HG03196 (cell line): ENCODE measurements around the gene TGFB3.
"Not testable (repeated sequence)": the region's sequence is repeated elsewhere in the genome, so short reads cannot be mapped to it uniquely, and the experiment has no call there.

Experiments used
- ATAC-seq: cut with Tn5 transposase; IDR thresholded peaks from one replicate; pipeline ENCODE4 v1.9.1; 2021; ENCODE audit not compliant: unreplicated experiment

Gene TGFB3

DNA sequence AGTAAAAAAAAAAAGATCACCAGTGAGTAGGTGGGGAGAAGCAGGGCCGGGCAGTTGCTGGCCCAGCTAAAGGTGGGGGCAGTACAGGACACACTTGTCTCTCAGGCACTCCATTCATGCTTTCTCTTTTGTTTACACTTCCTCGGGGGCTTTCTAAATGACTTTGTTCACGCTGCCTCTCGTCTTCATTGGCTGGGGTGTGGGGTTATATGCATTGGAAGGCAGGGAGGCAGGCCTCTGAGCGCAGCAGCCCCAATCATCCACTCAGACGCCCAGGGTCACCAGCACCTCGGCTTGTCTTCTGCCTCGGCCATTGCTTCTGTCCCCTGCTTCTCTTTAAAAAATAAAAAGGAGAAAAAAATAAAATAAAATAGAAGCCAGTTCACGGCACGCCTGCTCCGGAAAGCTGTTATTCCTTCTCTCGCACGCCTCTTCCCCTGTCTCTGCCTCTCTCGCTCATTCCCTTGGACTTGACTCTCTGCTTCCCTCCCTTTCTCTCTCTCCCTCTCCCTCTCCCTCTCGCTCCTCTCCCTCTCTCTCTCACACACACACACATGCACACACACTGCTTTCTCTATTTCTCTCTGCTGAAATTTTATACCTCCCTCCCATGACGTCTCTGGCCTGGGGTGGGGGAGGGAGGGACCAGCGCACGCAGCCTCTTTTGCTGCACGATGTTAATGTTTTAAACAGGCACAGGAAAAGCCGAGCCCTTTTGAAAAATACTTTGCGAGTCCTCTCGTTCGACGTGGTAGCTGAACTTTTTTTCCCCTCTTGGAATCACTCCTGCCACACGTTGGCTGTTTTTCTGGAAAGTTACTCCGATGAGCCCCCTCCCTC is at the start of gene TGFB3:
Gene TGFB3 (minus strand): TSS at position 570 of the 840 bp plus-strand sequence. CDS start 1,102 bp downstream, outside the sequence.
- ATAC-seq: peak; percentile 46

DNA sequence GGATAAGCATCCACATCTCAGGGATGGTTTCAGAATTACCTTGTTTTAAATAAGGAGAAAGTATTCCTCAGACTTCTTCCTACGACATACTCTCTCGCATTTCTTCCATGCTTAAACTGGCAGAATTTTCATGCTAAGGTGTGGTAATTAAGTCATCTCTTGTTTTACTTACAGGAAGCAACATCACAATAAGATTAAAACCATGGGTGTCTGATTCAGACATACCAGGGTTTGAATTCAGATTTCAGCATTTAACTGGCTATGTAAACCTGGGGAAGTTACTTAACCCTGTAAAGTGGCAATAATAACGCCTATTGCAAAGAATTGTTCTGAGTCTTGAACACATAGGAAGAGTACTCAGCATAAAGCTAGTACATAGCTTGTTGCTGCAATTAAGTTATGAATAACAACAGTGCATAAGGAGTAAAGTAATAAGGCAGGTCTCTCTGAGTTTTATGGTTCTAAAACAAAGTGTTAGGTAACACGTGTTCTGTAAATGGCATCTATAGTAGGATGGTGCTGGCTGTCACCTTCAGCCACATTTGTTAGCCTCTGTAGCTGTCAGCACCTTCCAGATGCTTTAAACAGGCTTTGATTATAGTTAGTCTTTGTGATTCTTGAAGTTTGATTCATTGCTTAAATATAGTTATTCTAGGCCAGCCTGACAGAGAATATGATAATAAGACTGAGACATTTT is 42.6 kb upstream of the TGFB3 start:
- ATAC-seq: no peak

DNA sequence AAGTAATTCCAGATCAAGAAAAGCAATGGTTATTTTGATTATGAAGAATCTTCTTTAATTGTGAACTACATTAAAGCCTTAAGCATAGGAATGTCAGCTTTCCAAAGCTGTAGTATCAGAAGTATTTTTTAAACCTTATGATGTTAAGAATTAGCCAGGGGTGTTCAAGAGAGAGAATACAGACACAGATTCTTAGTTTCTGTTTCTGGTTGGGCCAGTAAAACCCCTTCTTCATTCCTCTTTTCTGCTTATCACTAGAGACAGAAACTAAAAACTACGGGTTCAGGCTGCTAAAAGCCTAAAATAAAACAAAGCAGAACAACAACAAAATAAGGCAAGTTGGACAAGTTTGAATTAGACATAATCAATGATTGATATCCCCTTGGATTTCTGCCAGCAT is 42.0 kb upstream of the TGFB3 start:
- ATAC-seq: no peak

DNA sequence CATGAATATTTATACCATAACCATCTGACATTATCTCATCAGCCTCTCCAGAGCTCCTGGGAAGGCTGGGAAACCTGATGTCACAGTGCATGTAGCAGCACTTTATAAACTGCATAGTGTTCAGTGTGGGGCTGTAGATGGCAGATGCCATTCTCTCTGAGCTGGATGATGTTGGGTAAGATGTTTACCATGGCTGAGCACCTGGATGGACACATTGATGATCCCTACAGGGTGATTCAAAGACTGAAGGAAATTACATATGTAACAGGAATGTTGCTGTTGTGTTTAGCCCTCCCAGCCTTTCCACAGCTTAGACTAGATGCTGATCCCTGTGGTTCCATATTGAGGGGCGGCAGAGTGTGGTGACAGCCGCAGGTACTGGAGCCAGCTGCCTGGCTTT is 41.2 kb upstream of the TGFB3 start:
- no peak for ATAC-seq

DNA sequence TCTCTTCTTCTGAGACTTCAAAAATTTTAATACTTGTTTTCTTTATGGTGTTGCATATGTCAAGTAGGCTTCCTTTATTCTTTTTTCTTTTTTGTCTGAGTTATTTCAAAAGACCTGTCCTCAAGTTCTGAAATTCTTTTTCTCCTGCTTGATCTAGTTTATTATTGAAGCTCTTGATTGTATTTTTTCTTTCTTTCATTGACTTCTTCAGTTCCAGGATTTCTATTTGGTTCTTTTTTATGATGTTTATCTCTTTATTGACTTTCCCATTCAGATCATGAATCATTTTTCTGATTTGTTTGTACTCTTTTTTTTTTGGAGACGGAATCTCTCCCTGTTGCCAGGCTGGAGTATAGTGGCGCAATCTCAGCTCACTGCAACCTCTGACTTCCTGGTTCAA is 37.9 kb upstream of the TGFB3 start:
- ATAC-seq: no peak

DNA sequence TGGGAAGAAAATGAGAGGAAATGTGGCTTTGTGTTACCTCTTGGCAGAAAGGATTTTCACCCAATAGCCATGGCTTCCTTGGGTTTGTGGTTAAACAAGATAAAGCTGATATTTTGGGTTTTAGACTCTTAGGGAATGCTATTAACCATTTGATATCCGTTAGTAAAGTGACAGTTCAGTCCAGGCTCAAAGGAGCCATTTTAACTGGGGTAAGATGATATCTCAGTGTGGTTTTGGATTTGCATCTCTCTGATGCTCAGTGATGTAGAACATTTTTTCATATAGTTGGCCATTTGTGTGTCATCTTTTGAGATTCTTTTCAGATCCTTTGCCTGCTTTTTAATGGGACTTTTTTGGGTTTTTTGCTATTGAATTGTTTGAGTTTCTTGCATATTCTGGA is 33.9 kb upstream of the TGFB3 start:
- no peak for ATAC-seq

DNA sequence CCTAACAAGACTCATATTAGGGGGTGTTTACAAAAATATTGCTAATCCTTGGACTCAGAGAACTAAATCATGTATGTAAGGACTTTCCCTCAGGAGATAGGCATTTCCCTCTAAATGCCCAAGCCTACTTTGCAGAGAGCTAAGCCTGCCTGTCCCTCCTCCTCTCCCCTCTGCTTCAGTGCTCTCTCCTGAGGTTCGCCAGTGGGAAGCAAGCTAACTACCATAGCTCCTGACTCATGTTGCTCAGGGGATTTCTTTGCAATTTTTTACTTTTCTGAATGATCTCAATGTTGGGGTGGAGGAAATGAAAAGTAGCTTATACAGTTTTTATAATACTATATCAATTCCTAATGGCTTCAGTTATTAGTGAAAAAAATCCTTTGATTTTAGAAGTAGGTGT is 33.4 kb upstream of the TGFB3 start:
- ATAC-seq: no peak

DNA sequence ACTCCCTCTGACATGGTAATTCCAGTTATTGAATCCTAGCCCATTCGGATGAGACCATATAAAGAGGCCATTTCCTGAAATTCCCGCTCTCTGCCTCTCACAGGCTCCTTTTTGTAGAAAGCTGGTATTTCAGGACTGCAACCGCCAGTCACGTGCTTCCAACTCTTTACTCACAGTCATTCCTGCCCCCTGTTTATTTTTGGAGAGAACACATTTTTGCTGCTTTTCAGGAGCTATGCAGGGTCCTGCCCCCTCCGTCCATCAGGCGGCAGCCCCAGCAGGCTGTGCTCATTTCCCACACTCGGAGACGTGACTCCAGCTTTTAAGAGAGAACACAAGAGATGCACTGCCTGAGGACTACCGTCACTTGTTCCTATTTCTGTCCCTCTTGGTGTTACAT is 30.6 kb upstream of the TGFB3 start:
- ATAC-seq: no peak

DNA sequence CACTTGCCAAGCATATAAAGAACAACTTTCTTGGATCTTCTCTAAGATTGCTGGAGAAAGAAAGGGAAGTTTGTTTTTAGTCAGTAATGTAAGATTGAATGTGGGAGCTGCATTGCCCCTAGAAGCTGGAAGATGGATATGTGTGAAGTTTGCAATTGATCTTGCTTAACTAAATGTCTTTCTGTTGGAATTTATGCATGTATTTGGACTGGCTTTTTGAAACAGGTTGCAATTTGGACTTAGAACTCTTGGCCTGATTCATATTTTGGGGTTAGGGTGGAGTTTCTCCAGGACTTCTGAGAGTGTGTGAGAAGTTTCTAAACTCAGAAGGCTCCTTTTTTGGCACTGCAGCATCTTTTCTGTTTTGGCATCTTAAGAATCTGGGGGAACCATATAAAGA is 30.1 kb upstream of the TGFB3 start:
- no peak for ATAC-seq

DNA sequence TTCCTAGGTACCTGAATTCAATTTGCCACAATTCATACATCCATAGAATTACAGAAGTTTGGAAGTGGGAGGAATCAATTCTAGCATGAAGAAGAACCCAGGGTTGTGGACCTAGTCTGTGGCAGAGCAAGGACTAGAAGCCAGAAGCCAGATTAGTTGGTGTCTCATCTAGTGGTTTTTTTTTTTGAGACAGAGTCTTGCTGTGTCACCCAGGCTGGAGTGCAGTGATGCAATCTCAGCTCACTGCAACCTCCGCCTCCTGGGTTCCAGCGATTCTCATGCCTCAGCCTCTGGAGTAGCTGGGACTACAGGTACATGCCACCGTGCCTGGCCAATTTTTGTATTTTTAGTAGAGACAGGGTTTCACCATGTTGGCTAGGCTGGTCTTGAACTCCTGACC is 27.8 kb upstream of the TGFB3 start:
- not testable (repeated sequence) for ATAC-seq

DNA sequence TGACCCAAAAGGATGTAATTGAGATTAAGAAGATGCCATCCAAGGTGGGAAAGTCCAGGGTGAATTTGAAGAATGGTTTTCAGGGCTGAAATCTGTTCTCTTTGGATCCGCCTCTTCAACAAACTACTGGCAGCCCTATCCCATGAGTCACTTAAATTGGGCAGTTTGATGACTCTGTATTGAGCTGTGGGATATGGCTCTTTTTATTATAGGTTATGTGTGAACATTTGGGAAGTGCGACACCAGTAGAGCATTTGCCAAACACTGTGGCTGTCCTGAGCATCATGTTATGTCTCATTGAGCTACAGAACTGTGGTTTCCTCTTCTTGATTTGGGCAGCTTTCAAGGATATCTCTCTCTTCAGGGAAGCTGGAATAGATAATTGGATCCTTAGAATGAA is 26.1 kb upstream of the TGFB3 start:
- ATAC-seq: no peak

DNA sequence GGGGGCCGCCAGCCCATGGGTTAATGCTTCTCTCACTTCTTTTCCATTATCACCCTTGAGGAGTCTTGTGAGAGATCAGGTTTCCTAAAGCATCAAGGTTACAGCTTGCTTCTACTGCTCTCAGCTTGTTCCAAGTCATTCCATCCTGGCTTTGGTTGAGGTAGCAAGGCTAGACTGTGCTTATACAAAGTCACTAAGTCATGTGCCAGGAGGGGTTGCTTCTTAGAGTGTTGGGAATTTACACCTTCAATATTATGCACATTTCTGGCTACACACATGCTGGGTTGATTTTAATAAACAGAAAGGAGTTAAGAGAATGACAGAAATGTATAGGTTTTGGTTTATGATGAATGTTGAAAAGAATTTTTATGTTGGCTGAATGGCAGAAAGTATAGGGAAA is 25.6 kb upstream of the TGFB3 start:
- ATAC-seq: no peak

DNA sequence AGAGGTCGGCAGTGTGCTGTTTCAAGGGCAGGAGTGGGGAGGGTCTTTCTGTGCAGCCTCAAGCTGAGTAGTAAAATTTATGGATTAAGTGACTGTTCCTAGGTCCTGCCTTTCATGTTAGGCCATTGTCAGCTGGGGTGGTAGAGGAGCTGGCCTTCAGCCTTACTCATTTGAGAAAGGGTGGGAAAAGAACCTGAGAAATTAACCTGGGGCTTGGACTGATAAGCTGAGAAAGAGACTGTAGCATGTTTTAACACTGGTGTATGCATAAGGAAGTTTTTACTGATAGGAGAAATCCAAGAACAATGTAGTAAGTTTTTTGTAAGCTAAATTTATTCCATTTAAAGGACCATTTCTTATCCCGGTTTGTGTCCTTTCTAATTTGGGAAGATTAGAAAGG is 24.5 kb upstream of the TGFB3 start:
- no peak for ATAC-seq

DNA sequence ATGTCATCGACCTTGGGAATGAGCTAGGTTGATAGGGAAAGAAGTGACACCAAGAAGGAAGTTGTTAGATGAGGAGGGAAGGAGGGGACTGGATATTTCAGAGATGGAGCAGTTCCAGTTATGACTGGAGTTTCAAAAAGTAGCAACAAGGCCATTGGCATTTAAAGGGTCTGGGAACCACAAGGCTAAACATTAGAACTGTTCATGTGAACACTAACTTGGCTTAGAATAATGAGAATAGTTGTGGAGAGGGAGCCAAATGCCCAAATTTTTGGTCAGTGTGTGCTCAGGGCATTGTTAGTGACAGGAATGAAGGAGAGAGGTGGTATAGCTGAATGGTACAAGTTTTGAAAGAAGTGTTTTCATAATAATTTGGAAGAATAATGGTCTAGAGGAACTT is 20.6 kb upstream of the TGFB3 start:
- no peak for ATAC-seq

DNA sequence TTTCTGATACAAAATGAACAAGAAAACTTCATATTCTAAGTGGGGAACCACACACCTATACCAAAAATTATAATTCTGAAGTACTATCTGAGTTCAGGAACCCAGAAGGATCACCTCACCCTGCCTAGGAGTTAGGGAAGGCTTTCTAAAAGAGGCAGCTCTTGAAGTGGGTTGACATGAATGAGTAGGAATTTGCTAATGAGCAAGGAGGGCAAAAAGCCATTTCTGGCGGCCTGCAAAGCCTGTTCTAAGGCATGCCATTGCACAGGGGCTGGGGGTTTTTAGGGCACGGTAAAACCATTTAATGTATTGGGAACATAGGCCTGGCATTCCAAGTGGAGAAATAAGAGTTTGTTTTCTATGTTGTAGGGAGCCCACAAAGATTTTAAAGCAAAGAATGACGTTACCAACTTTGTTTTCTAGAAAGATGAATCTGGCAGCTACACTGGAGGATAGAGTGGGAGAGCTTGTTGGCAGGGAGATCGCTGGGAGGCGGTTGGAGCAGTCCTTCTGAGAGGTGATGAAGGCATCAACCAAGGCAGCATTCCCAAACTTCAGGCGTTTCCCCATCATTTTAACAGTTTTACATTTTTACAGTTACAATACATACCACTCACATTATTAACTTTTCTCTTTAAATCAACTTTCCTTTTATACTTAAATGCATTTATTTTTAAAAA is 17.9 kb upstream of the TGFB3 start:
- ATAC-seq: no peak

DNA sequence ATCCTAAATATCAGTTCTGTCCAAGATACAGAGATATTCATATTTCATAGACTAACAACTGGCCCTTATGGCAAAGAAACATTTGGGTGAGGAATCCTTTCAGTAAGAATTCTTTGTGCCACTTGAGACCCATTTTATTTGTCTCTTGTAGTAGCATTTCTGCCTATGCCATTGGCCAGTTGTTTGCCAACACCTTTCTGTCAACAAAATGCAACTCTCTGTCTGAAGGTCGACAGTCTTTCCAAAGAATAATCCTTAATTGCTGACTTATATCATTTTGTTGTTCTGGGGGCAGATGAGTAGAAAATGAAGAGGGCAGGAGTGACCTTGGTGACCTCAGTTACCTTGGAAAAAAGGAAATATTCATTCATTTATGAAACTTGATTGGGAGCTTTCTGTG is 14.7 kb upstream of the TGFB3 start:
- no peak for ATAC-seq

DNA sequence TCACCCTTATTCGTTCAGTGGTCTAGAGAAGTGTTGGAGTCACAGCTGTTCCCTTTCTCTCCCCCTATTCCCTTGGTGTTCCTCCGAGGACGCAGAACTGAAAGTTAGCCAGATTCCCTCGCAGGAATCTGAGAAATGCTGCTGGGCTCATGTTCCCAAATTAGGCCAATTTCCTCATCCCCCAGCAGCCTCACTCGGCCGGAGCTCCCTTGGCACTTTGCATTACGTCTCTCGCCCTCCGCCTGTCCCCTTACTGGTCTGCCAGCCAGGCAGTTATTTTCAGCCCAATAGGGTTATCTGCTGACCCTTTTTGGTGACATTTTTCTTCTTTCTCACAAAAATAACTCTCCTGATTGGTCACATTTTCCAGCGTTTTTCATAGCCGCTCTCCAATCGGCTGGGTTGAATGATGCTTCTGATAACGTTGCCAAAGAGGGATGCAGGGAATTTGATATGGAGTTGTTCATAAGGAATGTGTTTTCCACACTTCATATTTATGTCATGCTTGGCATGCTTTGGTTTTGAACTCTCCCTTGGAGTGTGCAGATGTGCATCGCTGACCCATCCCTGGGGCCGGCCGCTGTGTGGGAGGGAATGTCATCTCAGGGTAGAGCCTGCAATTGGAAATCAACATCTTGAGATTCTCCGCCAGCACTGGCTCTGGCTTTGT is 13.7 kb upstream of the TGFB3 start:
- ATAC-seq: no peak

DNA sequence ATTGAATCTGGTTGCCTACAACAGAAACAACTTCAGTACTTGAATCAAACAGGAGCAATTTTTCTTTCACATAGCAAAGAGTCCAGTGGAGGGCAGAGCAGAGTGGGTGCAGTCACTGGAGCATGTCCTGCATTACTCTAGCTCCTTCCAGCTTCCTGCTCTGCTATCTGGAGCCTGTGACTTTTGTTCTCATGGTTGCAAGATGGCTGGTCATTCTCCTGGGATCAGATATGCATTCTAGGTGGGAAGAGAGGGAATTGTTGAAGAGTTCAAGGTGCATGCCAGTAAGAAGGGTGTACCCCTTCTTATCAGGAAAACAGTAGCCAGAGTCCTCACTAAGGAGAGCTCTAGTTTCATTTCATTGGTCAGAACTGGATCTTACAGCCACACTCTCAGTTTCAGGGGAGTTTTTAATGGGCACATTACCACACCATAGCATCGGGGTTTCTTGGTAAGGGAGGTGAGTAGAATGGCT is 11.8 kb upstream of the TGFB3 start:
- peak; percentile 79 for ATAC-seq

DNA sequence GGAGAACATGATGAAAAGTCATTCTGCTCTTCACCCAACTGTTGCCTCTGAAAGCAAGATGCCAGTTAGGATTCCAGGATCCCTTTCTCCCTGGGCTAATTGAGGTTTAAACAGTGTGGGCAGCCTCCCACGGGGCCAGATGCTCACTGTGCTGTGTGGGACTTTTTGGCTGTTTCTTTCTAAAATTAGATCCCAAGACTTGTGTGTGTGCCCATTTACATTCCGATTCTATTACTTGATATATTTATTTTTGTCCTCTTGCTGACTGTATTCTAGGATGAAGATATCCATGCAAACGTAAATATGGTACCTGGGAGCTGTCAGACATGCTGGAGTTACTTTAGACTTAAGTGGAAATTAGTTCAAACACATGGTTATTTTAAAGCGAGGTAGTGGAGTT is 10.0 kb upstream of the TGFB3 start:
- ATAC-seq: no peak

DNA sequence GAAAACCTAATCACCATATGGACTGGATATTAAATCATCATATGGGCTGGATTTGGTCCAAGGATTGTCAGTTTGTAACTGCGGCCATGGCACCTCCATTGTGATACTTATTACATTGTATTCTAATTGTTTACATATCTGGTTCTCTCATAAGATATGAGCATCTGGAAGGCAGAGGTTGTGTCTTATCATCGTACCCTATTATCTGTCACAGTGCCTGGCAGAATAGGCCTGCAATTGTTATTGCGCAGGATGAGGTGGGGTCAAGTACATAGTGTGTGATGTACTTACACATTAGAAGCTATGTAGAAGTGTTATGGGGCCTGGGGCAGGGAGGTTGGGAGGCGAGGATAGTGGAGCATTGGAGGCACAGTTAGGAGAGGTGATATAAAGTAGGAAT is 8.5 kb upstream of the TGFB3 start:
- ATAC-seq: no peak

DNA sequence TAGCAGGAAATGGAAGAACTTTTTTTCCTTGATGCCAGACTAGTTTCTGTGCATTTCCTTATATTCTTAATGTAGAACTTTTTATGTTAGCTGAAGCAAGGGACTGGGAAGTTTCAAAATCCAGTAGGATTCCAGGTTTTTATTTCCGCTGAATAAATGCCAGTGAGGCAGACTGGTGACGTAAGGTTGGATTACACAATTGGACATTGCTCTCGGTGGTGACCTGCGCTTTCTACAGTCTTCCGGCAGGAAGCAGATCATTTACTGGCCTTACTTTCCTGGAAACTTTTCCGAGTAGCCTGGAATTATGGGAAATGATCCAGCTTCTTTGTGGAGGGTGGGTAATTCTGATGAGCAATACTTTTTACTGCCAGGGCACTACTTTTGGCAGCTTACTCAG is 7.3 kb upstream of the TGFB3 start:
- no peak for ATAC-seq
